ENCODE results near the gene PYGO1. TPM values are rescaled to one million over a fixed set of nuclear protein-coding genes. Genes with fewer than 3 reads are reported as not detected.

Gene PYGO1
- total and polyA plus RNA-seq, 2 of the 8 experiments (the other 6 are each of a cell fraction or from before 2014, with no cell fraction given) = 0.50 to 1.1 TPM

GRCh38 chr15:55615445-55615844, 27.3 kb upstream of the PYGO1 start (continued):
- TF ChIP-seq SRF (IDR thresholded peaks at IDR 0.05; ENCODE audit: low read depth, low read length) = no peak
- TF ChIP-seq PHF8 (conservative IDR thresholded peaks at IDR 0.05; ENCODE audit: low read depth, low read length) = no peak
- no peak for TF ChIP-seq RAD21 (IDR thresholded peaks at IDR 0.05 in 1 of 2, conservative IDR thresholded peaks at IDR 0.05 in 1 of 2; ENCODE audit: low read depth in 2 of 2, low read length in 2 of 2)
- no peak for TF ChIP-seq RFX5 (IDR thresholded peaks at IDR 0.05; ENCODE audit: borderline replicate concordance, low read depth, low read length)
- no peak for TF ChIP-seq SIN3A (conservative IDR thresholded peaks at IDR 0.05 in 1 of 2, IDR thresholded peaks at IDR 0.05 in 1 of 2; ENCODE audit: low read depth in 1 of 2, low read length in 2 of 2)
